ENCODE data around the gene KLK15. TPM values are rescaled to one million over a fixed set of nuclear protein-coding genes. Genes with fewer than 3 reads are reported as not detected.

KLK15 gene
- total and polyA plus RNA-seq, 2 of the 4 experiments (the other 2 are of a cell fraction) = not detected

DNA sequence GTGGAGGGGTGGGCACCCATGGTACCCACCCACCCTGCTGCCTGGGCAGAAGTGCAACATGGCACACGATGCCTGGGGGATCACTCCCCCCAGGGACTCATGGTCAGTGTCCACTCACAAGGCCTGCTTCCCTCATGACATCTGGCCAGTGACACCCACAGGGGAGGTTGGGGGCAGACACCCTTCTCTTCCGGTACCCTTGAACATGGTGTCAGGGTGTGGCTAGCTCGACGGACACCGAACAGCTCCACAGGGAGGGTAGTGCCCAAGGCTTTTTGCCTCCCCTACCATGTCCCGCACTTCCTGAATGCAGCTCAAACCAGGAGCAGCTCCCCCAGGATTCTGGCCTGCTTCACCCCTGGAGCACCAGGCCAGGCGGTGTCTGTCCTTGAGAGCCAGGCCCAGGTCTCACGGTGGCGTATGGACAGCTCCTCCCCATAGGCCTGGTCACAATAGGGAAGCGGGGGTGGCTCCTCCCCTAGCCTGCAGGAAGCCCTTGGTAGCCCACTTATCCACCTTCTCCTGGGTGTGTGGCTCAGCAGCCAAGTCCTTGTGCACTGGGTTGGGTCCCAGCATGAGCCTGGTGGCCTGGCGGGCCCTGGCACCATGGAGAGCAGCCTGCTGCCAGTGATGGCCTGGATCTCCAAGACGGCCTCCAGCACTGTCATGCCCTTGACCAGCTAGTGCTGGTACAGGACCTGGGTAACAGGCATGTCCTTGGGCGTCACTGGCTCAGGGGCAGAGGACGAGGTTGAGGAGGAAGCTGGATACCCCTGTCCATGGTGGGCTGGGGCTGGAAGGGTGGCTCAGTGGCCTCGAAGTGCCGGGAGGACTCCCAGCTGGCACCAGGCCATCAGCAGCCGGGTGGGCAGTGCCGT, 35.4 kb downstream of the KLK15 start:
- Histone ChIP-seq H2BK5ac (ENCODE audit: low read depth, low read length, poor library complexity, severe bottlenecking) (no peak overlapping the region), H4K20me1 (ENCODE audit: insufficient read depth, low read length) (peaks cover 72% of the 10 kb centered on the region), H3K4ac (ENCODE audit: low read depth, low read length) (no peak overlapping the region), H3K4me3 (ENCODE audit: insufficient read depth, low read depth, low read length) (no peak overlapping the region), H3K27ac (ENCODE audit: insufficient read depth, low read length) (no peak overlapping the region), H4K5ac (ENCODE audit: low read depth, low read length) (no peak overlapping the region), H3K9me1 (ENCODE audit: insufficient read depth, low read length) (peaks cover 13% of the 10 kb centered on the region), H3K23ac (ENCODE audit: low read depth, low read length) (no peak overlapping the region), H3K9me3 (ENCODE audit: control insufficient read depth, insufficient read depth, low read length) (no peaks in the 10 kb centered on the region), H3K4me1 (ENCODE audit: control insufficient read depth, insufficient read depth, low read length) (peaks cover 3% of the 10 kb centered on the region; the same call in 1 of the 2 replicates), H3K36me3 (ENCODE audit: control insufficient read depth, insufficient read depth, low read length) (peaks cover 37% of the 10 kb centered on the region), H4K91ac (ENCODE audit: insufficient read depth, low read depth, low read length) (no peak overlapping the region), H3K18ac (ENCODE audit: low read depth, low read length) (no peak overlapping the region), H2AK5ac (ENCODE audit: low read depth, low read length) (no peak overlapping the region), H3K14ac (replicated peaks; ENCODE audit: low read depth, low read length) (no peak overlapping the region), H2BK120ac (ENCODE audit: low read depth, low read length) (no peak overlapping the region), H2AK9ac (replicated peaks; ENCODE audit: low read depth, low read length, poor library complexity) (no peak overlapping the region), H2BK15ac (ENCODE audit: low read depth, low read length) (no peak overlapping the region), H2BK20ac (ENCODE audit: low read depth, low read length) (no peak overlapping the region), H3K4me2 (ENCODE audit: low read depth, low read length) (no peak overlapping the region), H3K56ac (ENCODE audit: extremely low read depth, insufficient read depth, low read length) (no peak overlapping the region), H4K8ac (ENCODE audit: low read depth in 2 of 2, low read length in 2 of 2) (no peak overlapping the region), H3K79me1 (ENCODE audit: low read depth in 1 of 2, low read length in 2 of 2) (peaks cover 13 to 26% of the 10 kb centered on the region in 2 experiments; a peak in 3 of 4 replicates), H3K9ac (ENCODE audit: low read depth, low read length) (no peak overlapping the region), H2AFZ (replicated peaks; ENCODE audit: low read length, poor library complexity) (no peak overlapping the region), H3K27me3 (ENCODE audit: control insufficient read depth, insufficient read depth, low read length) (no peaks in the 10 kb centered on the region)
- POLR2A ChIA-PET (ENCODE audit: unreplicated experiment) = no interaction called here
- dilution Hi-C loops (cut with HindIII; ENCODE audit: low sequenced_read_pairs, unreplicated experiment) (no loop called here), intact Hi-C loops (cut with micrococcal nuclease) (no loop called here), in situ Hi-C loops (cut with MboI; ENCODE audit: low sequenced_read_pairs) (no loop called here)
- ATAC-seq (ENCODE audit: low read depth) (no peak), DNase-seq (no peak)
- 98% methylated on average over 5 of the region's 18 CpGs; no CpG with 5 or more reads in 1 of the 2 experiments for WGBS, 2 experiments (ENCODE audit: extremely low coverage in 2 of 2, insufficient read length in 1 of 2)
- BruUV-seq (replicated peaks) = no TSS peak
- no peak for TF ChIP-seq CHD1 (IDR thresholded peaks at IDR 0.05; ENCODE audit: low read depth, low read length)
- TF ChIP-seq RAD21 (IDR thresholded peaks at IDR 0.05; ENCODE audit: low read length) = no peak
- no peak for TF ChIP-seq SMC3 (IDR thresholded peaks at IDR 0.05; ENCODE audit: low read depth, low read length)
- TF ChIP-seq MAZ (IDR thresholded peaks at IDR 0.05; ENCODE audit: borderline replicate concordance, low read depth, low read length) = no peak
- no peak for TF ChIP-seq MXI1 (IDR thresholded peaks at IDR 0.05; ENCODE audit: borderline replicate concordance, low read depth, low read length)
- TF ChIP-seq BHLHE40 (IDR thresholded peaks at IDR 0.05; ENCODE audit: low read depth, low read length) = no peak
- TF ChIP-seq RFX5 (IDR thresholded peaks at IDR 0.05; ENCODE audit: low read depth, low read length) = no peak
- TF ChIP-seq CEBPB (IDR thresholded peaks at IDR 0.05; ENCODE audit: low read depth, low read length) = no peak
- no peak for TF ChIP-seq FOS (IDR thresholded peaks at IDR 0.05; ENCODE audit: low read depth, low read length)
- no peak for TF ChIP-seq RCOR1 (IDR thresholded peaks at IDR 0.05; ENCODE audit: insufficient replicate concordance, low read length)
- TF ChIP-seq, protein P1, sequence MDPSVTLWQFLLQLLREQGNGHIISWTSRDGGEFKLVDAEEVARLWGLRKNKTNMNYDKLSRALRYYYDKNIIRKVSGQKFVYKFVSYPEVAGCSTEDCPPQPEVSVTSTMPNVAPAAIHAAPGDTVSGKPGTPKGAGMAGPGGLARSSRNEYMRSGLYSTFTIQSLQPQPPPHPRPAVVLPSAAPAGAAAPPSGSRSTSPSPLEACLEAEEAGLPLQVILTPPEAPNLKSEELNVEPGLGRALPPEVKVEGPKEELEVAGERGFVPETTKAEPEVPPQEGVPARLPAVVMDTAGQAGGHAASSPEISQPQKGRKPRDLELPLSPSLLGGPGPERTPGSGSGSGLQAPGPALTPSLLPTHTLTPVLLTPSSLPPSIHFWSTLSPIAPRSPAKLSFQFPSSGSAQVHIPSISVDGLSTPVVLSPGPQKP (IDR thresholded peaks at IDR 0.05; ENCODE audit: borderline replicate concordance, low read depth, low read length) = no peak
- TF ChIP-seq, protein P2, sequence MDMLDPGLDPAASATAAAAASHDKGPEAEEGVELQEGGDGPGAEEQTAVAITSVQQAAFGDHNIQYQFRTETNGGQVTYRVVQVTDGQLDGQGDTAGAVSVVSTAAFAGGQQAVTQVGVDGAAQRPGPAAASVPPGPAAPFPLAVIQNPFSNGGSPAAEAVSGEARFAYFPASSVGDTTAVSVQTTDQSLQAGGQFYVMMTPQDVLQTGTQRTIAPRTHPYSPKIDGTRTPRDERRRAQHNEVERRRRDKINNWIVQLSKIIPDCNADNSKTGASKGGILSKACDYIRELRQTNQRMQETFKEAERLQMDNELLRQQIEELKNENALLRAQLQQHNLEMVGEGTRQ (IDR thresholded peaks at IDR 0.05; ENCODE audit: low read depth, low read length) = no peak
- TF ChIP-seq, protein P3, sequence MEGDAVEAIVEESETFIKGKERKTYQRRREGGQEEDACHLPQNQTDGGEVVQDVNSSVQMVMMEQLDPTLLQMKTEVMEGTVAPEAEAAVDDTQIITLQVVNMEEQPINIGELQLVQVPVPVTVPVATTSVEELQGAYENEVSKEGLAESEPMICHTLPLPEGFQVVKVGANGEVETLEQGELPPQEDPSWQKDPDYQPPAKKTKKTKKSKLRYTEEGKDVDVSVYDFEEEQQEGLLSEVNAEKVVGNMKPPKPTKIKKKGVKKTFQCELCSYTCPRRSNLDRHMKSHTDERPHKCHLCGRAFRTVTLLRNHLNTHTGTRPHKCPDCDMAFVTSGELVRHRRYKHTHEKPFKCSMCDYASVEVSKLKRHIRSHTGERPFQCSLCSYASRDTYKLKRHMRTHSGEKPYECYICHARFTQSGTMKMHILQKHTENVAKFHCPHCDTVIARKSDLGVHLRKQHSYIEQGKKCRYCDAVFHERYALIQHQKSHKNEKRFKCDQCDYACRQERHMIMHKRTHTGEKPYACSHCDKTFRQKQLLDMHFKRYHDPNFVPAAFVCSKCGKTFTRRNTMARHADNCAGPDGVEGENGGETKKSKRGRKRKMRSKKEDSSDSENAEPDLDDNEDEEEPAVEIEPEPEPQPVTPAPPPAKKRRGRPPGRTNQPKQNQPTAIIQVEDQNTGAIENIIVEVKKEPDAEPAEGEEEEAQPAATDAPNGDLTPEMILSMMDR (conservative IDR thresholded peaks at IDR 0.05; ENCODE audit: low read depth, low read length) = no peak
- TF ChIP-seq NFE2L2 (IDR thresholded peaks at IDR 0.05; ENCODE audit: low read depth, low read length) = no peak
- TF ChIP-seq POLR2A (IDR thresholded peaks at IDR 0.05; ENCODE audit: low read depth, low read length) = no peak
- CTCF ChIA-PET = interaction anchor here (0.5 kb wide), 1 partner anchor 73 kb away, joined by 3 read pairs; no protein-coding TSS in a partner anchor

Measured in IMR-90 (cell line).